CD4-positive, alpha-beta memory T cell (primary cell): Measurements from ENCODE around the gene FZR1. TPM values are rescaled to one million over a fixed set of nuclear protein-coding genes. Genes with fewer than 3 reads are reported as not detected.

Experiments used
- CTCF ChIA-PET: fragments of 350-600 bp; sonication (Branson Sonifier 250); formaldehyde crosslinking; loops from one replicate; lab custom pipeline; 2021; ENCODE audit warnings: inconsistent platforms; ENCODE audit not compliant: partially characterized antibody; lab: Charles Lee
- POLR2A ChIA-PET: fragments of 350-600 bp; sonication (Branson Sonifier 250); formaldehyde crosslinking; loops from one replicate; lab custom pipeline; 2021; ENCODE audit not compliant: partially characterized antibody; lab: Charles Lee
- DNase-seq, 5 donors: peaks; one replicate each; pipeline versions ENCODE4 v3.0.0 to v3.0.0-alpha.2; 2020 to 2022; ENCODE audit warnings: mixed read lengths in 1 of 5
- H3K27ac ChIP-seq: one replicate; pipeline ENCODE4 v1.7.0; 2013; ENCODE audit warnings: low read depth, low read length
- H3K27me3 ChIP-seq: 2 replicates; pipeline ENCODE4 v1.7.0; 2013; ENCODE audit warnings: mild to moderate bottlenecking, low read length, moderate library complexity; ENCODE audit not compliant: insufficient read depth
- H3K36me3 ChIP-seq: 2 replicates; pipeline ENCODE4 v1.7.0; 2013; ENCODE audit warnings: mild to moderate bottlenecking, low read length, moderate library complexity; ENCODE audit not compliant: insufficient read depth
- H3K4me1 ChIP-seq: 2 replicates; pipeline ENCODE4 v1.7.0; 2013; ENCODE audit warnings: mild to moderate bottlenecking, low read length, moderate library complexity; ENCODE audit not compliant: insufficient read depth
- H3K4me3 ChIP-seq, 2 donors: one replicate each; pipeline ENCODE4 v1.7.0; 2013; ENCODE audit warnings: low read length in 2 of 2, mild to moderate bottlenecking in 1 of 2
- H3K9me3 ChIP-seq, 2 donors: one replicate each; pipeline ENCODE4 v1.7.0; 2013; ENCODE audit warnings: low read length in 2 of 2, control low read depth in 1 of 2; ENCODE audit not compliant: control insufficient read depth in 1 of 2
- H3K27ac Mint-ChIP-seq, 7 donors: one replicate each; pipeline ENCODE4 v1.8.0; 2020 to 2021; ENCODE audit warnings: mixed read lengths in 7 of 7, mild to moderate bottlenecking in 6 of 7, inconsistent platforms in 3 of 7, moderate library complexity in 3 of 7
- H3K27me3 Mint-ChIP-seq, 2 donors: one replicate each; pipeline ENCODE4 v1.8.0; 2020 to 2021; ENCODE audit warnings: mixed read lengths in 2 of 2
- H3K36me3 Mint-ChIP-seq, 2 donors: one replicate each; pipeline ENCODE4 v1.8.0; 2020 to 2021; ENCODE audit warnings: mixed read lengths in 2 of 2, inconsistent platforms in 1 of 2, mild to moderate bottlenecking in 1 of 2
- H3K4me1 Mint-ChIP-seq, 4 donors: one replicate each; pipeline ENCODE4 v1.8.0; 2020 to 2021; ENCODE audit warnings: mixed read lengths in 4 of 4, mild to moderate bottlenecking in 1 of 4
- H3K4me3 Mint-ChIP-seq, 8 donors: one replicate each; pipeline ENCODE4 v1.8.0; 2020 to 2021; ENCODE audit warnings: mixed read lengths in 8 of 8, mild to moderate bottlenecking in 7 of 8, moderate library complexity in 6 of 8, inconsistent platforms in 3 of 8
- H3K9me3 Mint-ChIP-seq, 8 donors: one replicate each; pipeline ENCODE4 v1.8.0; 2020 to 2021; ENCODE audit warnings: mixed read lengths in 8 of 8, mild to moderate bottlenecking in 5 of 8, inconsistent platforms in 3 of 8, moderate library complexity in 1 of 8
- intact Hi-C: fragments of 100-400 bp; cut with micrococcal nuclease; formaldehyde crosslinking; loops from one replicate; pipeline ENCODE4 v1.15.1; 2023
- polyA plus RNA-seq, 2 donors: library from polyadenylated mRNA; unstranded; fragments of 300-500 nt; fragmentation: Illumina TruSeq; gene quantifications; one replicate each; pipeline ENCODE4 v1.2.3, GENCODE V29; 2021
- total RNA-seq, 2 experiments: library from RNA; stranded (reverse); gene quantifications; one replicate each; pipeline ENCODE4 v1.2.3, GENCODE V29; 2021

FZR1 gene
- total and polyA plus RNA-seq, 4 experiments from 2014 or later: 7.1 to 73.7 (median 44.7) TPM

DNA sequence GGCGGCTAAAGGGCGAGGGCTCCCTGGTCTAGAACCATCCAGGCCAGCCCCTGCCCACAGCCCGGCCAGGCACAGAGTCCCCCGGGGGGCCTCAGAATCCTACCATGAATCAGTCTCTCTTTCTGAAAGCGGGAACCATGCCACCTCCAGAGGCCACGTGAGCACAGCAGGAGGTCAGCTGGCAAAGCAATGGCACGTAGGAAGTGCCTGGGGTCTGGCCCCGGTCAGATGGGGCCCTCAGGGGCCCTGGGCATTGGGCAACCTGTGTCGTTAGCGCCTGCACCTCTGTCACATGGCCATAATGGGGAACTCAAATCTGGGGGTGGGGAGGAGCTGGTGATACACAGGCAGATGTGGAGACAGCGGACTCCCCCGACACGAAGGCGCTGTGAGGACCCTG is 42.5 kb downstream of the FZR1 start:
- H3K36me3 Mint-ChIP-seq: peaks cover 0 to 22% of the 10 kb centered on the region in 2 donors
- intact Hi-C loops: loop anchor here (5.0 kb wide), 2 partner anchors 39 to 159 kb away; partner anchors contain the start of genes GIPC3 and TJP3
- H3K9me3 Mint-ChIP-seq: no peaks in the 10 kb centered on the region
- DNase-seq: no peak
- Histone ChIP-seq H3K27me3 (no peaks in the 10 kb centered on the region), H3K9me3 (no peaks in the 10 kb centered on the region), H3K36me3 (peaks cover 9% of the 10 kb centered on the region), H3K4me1 (peaks cover 24% of the 10 kb centered on the region), H3K27ac (no peak overlapping the region), H3K4me3 (no peak overlapping the region)
- peaks cover 9 to 21% (median 15%) of the 10 kb centered on the region in 4 donors for H3K4me1 Mint-ChIP-seq
- H3K27ac Mint-ChIP-seq: peak overlapping the region in 1 of 7 donors; percentile 58
- no peaks in the 10 kb centered on the region for H3K27me3 Mint-ChIP-seq
- no peak overlapping the region for H3K4me3 Mint-ChIP-seq
- ChIA-PET CTCF (interaction anchor here (1.1 kb wide), 1 partner anchor 27 kb away, joined by 3 read pairs; no protein-coding TSS in a partner anchor), POLR2A (interaction anchor here (0.6 to 3.2 kb wide), 2 partner anchors 8 kb away, joined by 4 to 12 read pairs; partner anchors contain the start of gene MFSD12)

DNA sequence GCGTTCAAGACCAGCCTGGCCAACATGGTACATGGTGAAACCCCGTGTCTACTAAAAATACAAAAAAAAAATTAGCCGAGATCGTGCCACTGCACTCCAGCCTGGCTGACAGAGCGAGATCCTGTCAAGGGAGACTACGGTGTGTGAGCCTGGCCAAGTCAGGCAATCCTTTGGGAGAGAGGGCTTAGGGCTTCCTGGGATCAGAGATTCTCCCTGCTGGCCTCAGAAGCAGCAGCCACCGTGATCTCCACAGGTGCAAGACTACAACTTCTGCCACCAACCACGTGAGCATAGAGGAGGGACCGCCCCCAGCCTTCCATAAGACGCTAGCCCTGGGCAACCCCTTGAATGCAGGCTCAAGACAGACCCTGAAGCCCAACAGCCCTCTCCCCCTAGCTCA is 43.7 kb downstream of the FZR1 start:
- no peaks in the 10 kb centered on the region for H3K9me3 Mint-ChIP-seq
- Histone ChIP-seq H3K36me3 (peaks cover 9% of the 10 kb centered on the region), H3K4me3 (no peak overlapping the region), H3K9me3 (no peaks in the 10 kb centered on the region), H3K27me3 (no peaks in the 10 kb centered on the region), H3K27ac (no peak overlapping the region), H3K4me1 (peaks cover 36% of the 10 kb centered on the region)
- ChIA-PET CTCF (interaction anchor here (1.1 kb wide), 1 partner anchor 25 kb away, joined by 3 read pairs; no protein-coding TSS in a partner anchor), POLR2A (no interaction called here)
- H3K36me3 Mint-ChIP-seq: peaks cover 0 to 26% of the 10 kb centered on the region in 2 donors
- DNase-seq: no peak
- H3K27ac Mint-ChIP-seq: peak overlapping the region in 1 of 7 donors; percentile 35
- H3K4me1 Mint-ChIP-seq: peaks cover 12 to 29% (median 22%) of the 10 kb centered on the region in 4 donors
- H3K27me3 Mint-ChIP-seq: no peaks in the 10 kb centered on the region
- H3K4me3 Mint-ChIP-seq: peak overlapping the region in 1 of 8 donors; percentile 6
- intact Hi-C loops: loop anchor here (5.0 kb wide), 2 partner anchors 37 to 157 kb away; partner anchors contain the start of genes GIPC3 and TJP3

DNA sequence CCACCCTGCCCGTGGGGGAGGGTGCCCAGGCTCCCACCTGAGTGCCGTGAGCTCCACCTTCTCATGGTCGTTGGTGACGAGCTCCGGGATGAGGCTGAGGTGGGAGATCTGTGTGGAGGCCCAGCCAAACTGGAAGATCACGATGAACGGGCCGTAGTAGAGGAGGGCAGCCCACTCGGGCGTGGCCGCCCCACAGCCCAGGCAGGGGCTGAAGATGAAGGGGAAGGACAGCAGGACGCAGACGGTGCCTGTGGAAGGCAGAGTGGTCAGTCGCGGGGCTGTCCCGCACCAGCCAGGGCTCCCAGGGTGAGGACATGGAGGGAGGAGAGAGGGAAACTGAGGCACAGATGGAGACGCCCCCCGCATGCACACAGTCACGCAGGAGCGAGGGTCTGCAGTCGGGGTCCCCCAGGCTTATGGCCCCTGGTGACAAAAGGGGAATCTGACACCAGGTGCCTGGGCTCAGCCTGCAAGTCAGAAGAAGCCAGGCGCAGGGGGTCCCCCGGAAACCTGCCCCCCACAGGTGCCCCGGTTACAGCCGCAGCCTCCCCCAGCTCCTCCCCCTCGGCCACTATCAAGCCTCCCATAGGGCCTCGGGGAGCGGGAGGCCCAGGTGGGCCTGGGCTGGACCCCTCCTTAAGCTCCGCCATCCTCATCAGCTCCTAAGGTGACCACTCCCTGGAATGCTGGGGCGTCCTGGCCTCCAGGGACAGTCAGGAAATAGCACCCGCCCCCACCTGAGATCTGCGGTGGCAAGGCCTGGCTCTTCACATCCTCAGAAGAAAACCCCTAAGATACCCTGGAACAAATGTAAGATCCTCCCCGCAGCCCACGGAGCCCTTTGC is 45.1 kb downstream of the FZR1 start:
- Histone ChIP-seq H3K4me3 (no peak overlapping the region), H3K36me3 (peaks cover under 1% of the 10 kb centered on the region), H3K27me3 (no peaks in the 10 kb centered on the region), H3K4me1 (peaks cover 43% of the 10 kb centered on the region), H3K9me3 (no peaks in the 10 kb centered on the region), H3K27ac (no peak overlapping the region)
- peak overlapping the region in 2 of 8 donors; percentile 39 to 48 for H3K4me3 Mint-ChIP-seq
- no peaks in the 10 kb centered on the region for H3K27me3 Mint-ChIP-seq
- no peak for DNase-seq
- H3K36me3 Mint-ChIP-seq: peaks cover 0 to 17% of the 10 kb centered on the region in 2 donors
- ChIA-PET POLR2A (no interaction called here), CTCF (no interaction called here)
- H3K9me3 Mint-ChIP-seq: no peaks in the 10 kb centered on the region
- peak overlapping the region; percentile 55 to 91 (median 75) for H3K27ac Mint-ChIP-seq
- intact Hi-C loops: no loop called here
- H3K4me1 Mint-ChIP-seq: peaks cover 14 to 31% (median 26%) of the 10 kb centered on the region in 4 donors

DNA sequence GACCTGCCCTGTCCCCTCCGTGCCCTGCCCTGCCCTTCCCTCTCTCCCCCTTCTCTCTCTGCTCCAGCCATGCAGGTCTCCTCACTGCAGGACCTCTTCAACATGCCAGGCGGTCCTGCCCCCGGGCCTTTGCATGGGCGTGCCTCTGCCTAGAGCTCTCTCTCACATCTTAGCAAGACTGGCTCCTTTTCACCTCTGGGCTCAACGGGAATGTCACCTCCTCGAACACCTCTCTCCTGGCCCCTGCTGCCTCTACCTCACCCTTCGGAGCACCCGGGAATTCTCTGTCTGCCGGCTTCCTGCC is 45.6 kb downstream of the FZR1 start:
- H3K4me3 Mint-ChIP-seq: peak overlapping the region in 3 of 8 donors; percentile 17 to 48 (median 39)
- H3K9me3 Mint-ChIP-seq: peaks cover 0 to 2% (median 0%) of the 10 kb centered on the region in 8 donors
- Histone ChIP-seq H3K36me3 (no peaks in the 10 kb centered on the region), H3K4me3 (no peak overlapping the region), H3K4me1 (peaks cover 48% of the 10 kb centered on the region), H3K27me3 (no peaks in the 10 kb centered on the region), H3K9me3 (no peaks in the 10 kb centered on the region), H3K27ac (no peak overlapping the region)
- no peak for DNase-seq
- peak overlapping the region; percentile 51 to 91 (median 75) for H3K27ac Mint-ChIP-seq
- ChIA-PET POLR2A (no interaction called here), CTCF (no interaction called here)
- H3K4me1 Mint-ChIP-seq: peaks cover 20 to 37% (median 31%) of the 10 kb centered on the region in 4 donors
- H3K36me3 Mint-ChIP-seq: peaks cover 0 to 20% of the 10 kb centered on the region in 2 donors
- H3K27me3 Mint-ChIP-seq: peaks cover 0 to under 1% of the 10 kb centered on the region in 2 donors
- intact Hi-C loops: no loop called here

DNA sequence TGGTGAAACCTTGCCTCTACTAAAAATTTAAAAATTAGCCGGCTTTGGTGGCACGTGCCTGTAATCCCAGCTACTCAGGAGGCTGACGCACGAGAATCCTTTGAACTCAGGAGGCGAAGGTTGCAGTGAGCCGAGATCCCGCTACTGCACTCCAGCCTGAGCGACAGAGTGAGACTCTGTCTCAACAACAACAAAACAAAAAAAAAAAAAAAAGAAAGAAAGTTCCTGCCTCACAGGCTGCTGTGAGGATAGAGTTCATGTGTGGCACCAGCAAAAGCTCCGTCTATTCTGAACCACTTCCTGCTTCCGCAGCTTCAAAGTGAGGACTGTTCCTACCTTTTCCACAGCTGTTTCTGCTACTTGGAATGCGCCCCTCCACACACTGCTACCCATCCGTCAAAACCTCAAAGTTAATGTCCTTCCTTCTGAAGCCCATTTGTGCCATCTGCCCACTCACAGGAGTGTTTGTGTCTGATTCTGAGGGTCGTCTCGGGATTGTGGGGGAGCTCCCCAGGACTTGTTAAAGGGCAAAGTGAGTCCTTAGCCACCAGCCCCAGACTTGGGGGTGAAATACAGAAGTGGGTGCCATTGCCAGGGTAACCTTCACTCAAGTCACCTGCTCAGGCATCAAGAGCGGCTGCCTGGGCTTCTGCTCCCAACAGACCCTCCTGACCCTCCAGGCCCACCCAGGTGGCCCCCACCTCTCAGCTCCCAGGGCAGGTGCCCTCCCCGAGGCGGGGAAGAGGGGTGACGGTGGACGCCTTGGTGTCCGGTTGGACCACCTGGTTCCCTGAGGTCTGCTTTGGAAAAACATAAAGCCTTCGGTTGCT is 48.4 kb downstream of the FZR1 start:
- POLR2A ChIA-PET: interaction anchor here (0.7 to 7.2 kb wide), 14 partner anchors 9 to 692 kb away, joined by 3 to 54 read pairs (median 4); partner anchors contain the start of genes DOHH, FZR1, GIPC3 and HMG20B
- peak; percentile 69 to 82 (median 74) for DNase-seq
- H3K9me3 ChIP-seq: no peaks in the 10 kb centered on the region
- peaks cover 56% of the 10 kb centered on the region for H3K4me1 ChIP-seq
- Mint-ChIP-seq H3K36me3 (peaks cover 0 to 12% of the 10 kb centered on the region in 2 donors), H3K4me3 (peak overlapping the region; percentile 82 to 98 (median 96)), H3K27me3 (peaks cover 0 to 1% of the 10 kb centered on the region in 2 donors), H3K27ac (peak overlapping the region; percentile 94 to 99 (median 97)), H3K9me3 (peaks cover 0 to 3% (median 0%) of the 10 kb centered on the region in 8 donors), H3K4me1 (peaks cover 23 to 46% (median 38%) of the 10 kb centered on the region in 4 donors)
- H3K4me3 ChIP-seq: peak overlapping the region in 1 of 2 donors; percentile 29
- H3K36me3 ChIP-seq: no peaks in the 10 kb centered on the region
- CTCF ChIA-PET: interaction anchor here (4.3 kb wide), 1 partner anchor 8 kb away, joined by 49 read pairs; no protein-coding TSS in a partner anchor
- no peaks in the 10 kb centered on the region for H3K27me3 ChIP-seq
- intact Hi-C loops: loop anchor here (1.0 to 2.0 kb wide), 2 partner anchors 9 to 48 kb away; partner anchors contain the start of gene FZR1
- peak overlapping the region; percentile 52 for H3K27ac ChIP-seq

DNA sequence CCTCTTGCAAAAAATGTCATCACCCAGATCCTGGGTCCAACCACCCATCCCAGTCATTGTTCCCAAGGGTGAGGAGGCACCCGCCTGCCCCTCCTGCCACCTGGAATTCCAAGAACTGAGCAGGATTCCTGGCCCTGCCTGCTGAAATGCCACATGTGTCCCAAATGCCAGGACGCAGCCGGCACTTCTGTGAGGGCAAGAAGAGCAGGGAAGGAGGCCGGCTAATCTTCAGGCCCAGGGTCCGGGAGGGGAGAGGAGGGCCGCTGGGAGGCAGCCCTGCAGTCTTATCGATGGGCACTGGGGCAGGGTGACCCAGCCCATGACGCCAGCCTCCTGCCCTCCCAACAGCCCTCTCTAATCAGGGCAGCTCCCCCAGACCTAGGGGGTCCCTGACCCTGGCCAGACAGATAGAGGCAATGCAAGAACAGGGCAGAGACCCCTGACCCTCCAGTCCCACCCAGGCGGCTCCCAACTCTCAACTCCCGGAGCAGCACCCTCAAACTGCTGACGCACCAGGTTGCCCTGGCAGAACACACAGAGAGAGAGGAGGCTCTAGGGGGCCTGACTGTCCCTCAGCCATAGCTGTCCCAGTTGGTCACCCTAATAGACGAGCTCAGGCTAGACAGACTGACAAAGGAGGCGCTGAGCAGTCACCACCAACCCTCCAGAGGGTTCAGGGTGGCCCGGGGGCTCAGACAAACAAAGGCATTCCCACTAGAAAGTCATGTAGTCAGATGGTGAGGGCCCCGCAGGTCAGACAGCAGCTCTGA is 49.7 kb downstream of the FZR1 start:
- peaks cover 0 to 12% of the 10 kb centered on the region in 2 donors for H3K36me3 Mint-ChIP-seq
- peaks cover 0 to 3% (median 0%) of the 10 kb centered on the region in 8 donors for H3K9me3 Mint-ChIP-seq
- peaks cover 23 to 46% (median 38%) of the 10 kb centered on the region in 4 donors for H3K4me1 Mint-ChIP-seq
- Histone ChIP-seq H3K4me3 (peak overlapping the region; percentile 73 to 81), H3K27ac (peak overlapping the region; percentile 74), H3K27me3 (no peaks in the 10 kb centered on the region), H3K36me3 (no peaks in the 10 kb centered on the region), H3K9me3 (no peaks in the 10 kb centered on the region), H3K4me1 (peaks cover 56% of the 10 kb centered on the region)
- peak in 1 of 5 donors; percentile 23 for DNase-seq
- peak overlapping the region; percentile 92 to 99 (median 96) for H3K4me3 Mint-ChIP-seq
- intact Hi-C loops: loop anchor here (2.0 kb wide), 1 partner anchor 49 kb away; the partner anchor contains the start of gene FZR1
- ChIA-PET POLR2A (interaction anchor here (0.7 to 7.2 kb wide), 17 partner anchors 8 to 691 kb away, joined by 3 to 54 read pairs (median 7); partner anchors contain the start of genes DOHH, FZR1, GIPC3 and HMG20B), CTCF (interaction anchor here (2.1 to 4.3 kb wide), 3 partner anchors 10 to 30 kb away, joined by 5 to 49 read pairs (median 9); partner anchors contain the start of gene GIPC3)
- peaks cover 0 to 1% of the 10 kb centered on the region in 2 donors for H3K27me3 Mint-ChIP-seq
- H3K27ac Mint-ChIP-seq: peak overlapping the region; percentile 92 to 99 (median 97)
